ENCODE measurements around the gene POPDC3. TPM values are rescaled to one million over a fixed set of nuclear protein-coding genes. Genes with fewer than 3 reads are reported as not detected.

The POPDC3 gene
- 4.9 and 7.9 TPM in 2 replicates for total RNA-seq

GRCh38 chr6:105179244-105180065 is at the start of gene POPDC3:
TSS of gene POPDC3 (minus strand) at chr6:105180014. CDS start at chr6:105161909, 18,105 bp downstream.

Other genes starting within 250 kb of the POPDC3 start
- gene LIN28B, start 222.9 kb downstream of the POPDC3 start, total RNA-seq: not detected in 2 replicates
- 14.0 and 16.1 TPM in 2 replicates for gene PREP, start 223.1 kb upstream of the POPDC3 start, total RNA-seq